Activated effector memory CD4-positive, alpha-beta T cell treated with Interleukin-2 at 50 U/mL for 16 hours (primary cell): Measurements from ENCODE around the gene RABL6.
A peak's percentile ranks its signal among the peaks of the same experiment; 100 is the strongest.
"Not testable (repeated sequence)": the region's sequence is repeated elsewhere in the genome, so short reads cannot be mapped to it uniquely, and the experiment has no call there.

Experiments used
- DNase-seq: peaks from one replicate; pipeline ENCODE4 v3.0.0-alpha.2; 2020

The RABL6 gene

GRCh38 chr9:136807281-136808074 lies at the start of gene RABL6:
Gene RABL6 (plus strand): TSS chr9:136807948. CDS start chr9:136808197, 249 bp downstream.
- peak; percentile 80 for DNase-seq

- no peak for DNase-seq
These were observed 48.7 kb upstream of the RABL6 start for GRCh38 chr9:136759001-136759400.

GRCh38 chr9:136759436-136760325 lies 48.1 kb upstream of the RABL6 start:
- no peak for DNase-seq

- DNase-seq = no peak
These were observed 47.3 kb upstream of the RABL6 start for GRCh38 chr9:136760424-136760823.

- not testable (repeated sequence) for DNase-seq
These were observed 46.8 kb upstream of the RABL6 start for GRCh38 chr9:136760834-136761544.

GRCh38 chr9:136761545-136761981 lies 46.2 kb upstream of the RABL6 start:
- DNase-seq = no peak

GRCh38 chr9:136762221-136762691 lies 45.5 kb upstream of the RABL6 start:
- no peak for DNase-seq

GRCh38 chr9:136762915-136763648 lies 44.7 kb upstream of the RABL6 start:
- no peak for DNase-seq

GRCh38 chr9:136763649-136764035 lies 44.1 kb upstream of the RABL6 start:
- no peak for DNase-seq

- DNase-seq = no peak
These were observed 43.4 kb upstream of the RABL6 start, which contains the start of gene LCN15 for GRCh38 chr9:136764301-136764891. Gene LCN15 (minus strand): TSS chr9:136764518. CDS start chr9:136764488, 30 bp downstream.

- DNase-seq = no peak
These were observed 42.7 kb upstream of the RABL6 start for GRCh38 chr9:136765041-136765440.

GRCh38 chr9:136765745-136766409 lies 41.9 kb upstream of the RABL6 start:
- not testable (repeated sequence) for DNase-seq

GRCh38 chr9:136766410-136767120 lies 41.2 kb upstream of the RABL6 start:
- peak; percentile 18 for DNase-seq

- no peak for DNase-seq
These were observed 38.0 kb upstream of the RABL6 start for GRCh38 chr9:136769710-136770191.

GRCh38 chr9:136771907-136772415 lies 35.8 kb upstream of the RABL6 start:
- DNase-seq = no peak

GRCh38 chr9:136773386-136774044 lies 34.2 kb upstream of the RABL6 start:
- DNase-seq = no peak

- no peak for DNase-seq
These were observed 33.2 kb upstream of the RABL6 start for GRCh38 chr9:136774416-136775045.

GRCh38 chr9:136775191-136775590 lies 32.6 kb upstream of the RABL6 start:
- no peak for DNase-seq

- no peak for DNase-seq
These were observed 30.8 kb upstream of the RABL6 start for GRCh38 chr9:136776947-136777346.
